ENCODE measurements around the gene PINLYP.
A peak's percentile ranks its signal among the peaks of the same experiment; 100 is the strongest.

Gene PINLYP

GRCh38 chr19:43592800-43593350 lies 17.3 kb downstream of the PINLYP start:
- no peak overlapping the region for H3K4me3 ChIP-seq (ENCODE audit: low read depth, low read length)
- no peak for DNase-seq (ENCODE audit: low read depth)
- no peak for TF ChIP-seq CTCF (IDR thresholded peaks at IDR 0.05; ENCODE audit: low read depth, low read length)
- TF ChIP-seq MAX (IDR thresholded peaks at IDR 0.05; ENCODE audit: low read depth, low read length) = no peak
- no peak for TF ChIP-seq MYC (IDR thresholded peaks at IDR 0.05; ENCODE audit: low read depth, low read length)
- no peak for TF ChIP-seq POLR2A (IDR thresholded peaks at IDR 0.05; ENCODE audit: extremely low read depth, insufficient read length)

- no peak for DNase-seq (ENCODE audit: low read depth)
- TF ChIP-seq POLR2A (IDR thresholded peaks at IDR 0.05; ENCODE audit: extremely low read depth, insufficient read length) = no peak
- TF ChIP-seq MYC (IDR thresholded peaks at IDR 0.05; ENCODE audit: low read depth, low read length) = no peak
- TF ChIP-seq CTCF (IDR thresholded peaks at IDR 0.05; ENCODE audit: low read depth, low read length) = no peak
- no peak for TF ChIP-seq MAX (IDR thresholded peaks at IDR 0.05; ENCODE audit: low read depth, low read length)
- peak overlapping the region; percentile 77 for H3K4me3 ChIP-seq (ENCODE audit: low read depth, low read length)
Measured at GRCh38 chr19:43594081-43594697, 18.6 kb downstream of the PINLYP start.

- DNase-seq (ENCODE audit: low read depth) = peak; percentile 80
- peak overlapping the region; percentile 77 for H3K4me3 ChIP-seq (ENCODE audit: low read depth, low read length)
- TF ChIP-seq POLR2A (IDR thresholded peaks at IDR 0.05; ENCODE audit: extremely low read depth, insufficient read length) = peak; percentile 16
- peak; percentile 75 for TF ChIP-seq CTCF (IDR thresholded peaks at IDR 0.05; ENCODE audit: low read depth, low read length)
- peak; percentile 61 for TF ChIP-seq MYC (IDR thresholded peaks at IDR 0.05; ENCODE audit: low read depth, low read length)
- peak; percentile 11; the same call in 1 of the 2 replicates for TF ChIP-seq MAX (IDR thresholded peaks at IDR 0.05; ENCODE audit: low read depth, low read length)
Measured at GRCh38 chr19:43594710-43595604, 19.4 kb downstream of the PINLYP start.

- TF ChIP-seq CTCF (IDR thresholded peaks at IDR 0.05; ENCODE audit: low read depth, low read length) (no peak), MYC (IDR thresholded peaks at IDR 0.05; ENCODE audit: low read depth, low read length) (no peak), MAX (IDR thresholded peaks at IDR 0.05; ENCODE audit: low read depth, low read length) (no peak), POLR2A (IDR thresholded peaks at IDR 0.05; ENCODE audit: extremely low read depth, insufficient read length) (no peak)
- peak overlapping the region; percentile 77 for H3K4me3 ChIP-seq (ENCODE audit: low read depth, low read length)
- no peak for DNase-seq (ENCODE audit: low read depth)
Measured at GRCh38 chr19:43595605-43595998, 20.0 kb downstream of the PINLYP start.

- H3K4me3 ChIP-seq (ENCODE audit: low read depth, low read length) = peak within 1 kb of the TSS; percentile 97
- peak; percentile 34 for TF ChIP-seq POLR2A (IDR thresholded peaks at IDR 0.05; ENCODE audit: extremely low read depth, insufficient read length)
- peak; percentile 38; the same call in 1 of the 2 replicates for TF ChIP-seq MYC (IDR thresholded peaks at IDR 0.05; ENCODE audit: low read depth, low read length)
- peak; percentile 2; the same call in 1 of the 2 replicates for TF ChIP-seq MAX (IDR thresholded peaks at IDR 0.05; ENCODE audit: low read depth, low read length)
- no peak for TF ChIP-seq CTCF (IDR thresholded peaks at IDR 0.05; ENCODE audit: low read depth, low read length)
- peak; percentile 95 for DNase-seq (ENCODE audit: low read depth)
Measured at GRCh38 chr19:43595999-43596841, 20.6 kb downstream of the PINLYP start, which contains the start of the genes IRGQ and ZNF576. IRGQ (minus strand) TSS chr19:43596134; CDS start chr19:43595338, 796 bp downstream. ZNF576 (plus strand) TSS chr19:43596595; CDS start chr19:43597109, 514 bp downstream.
